Kidney (tissue), 14 donors: ENCODE results near the gene JAKMIP1. TPM values are rescaled to one million over a fixed set of nuclear protein-coding genes. Genes with fewer than 3 reads are reported as not detected.

Source experiments
- DNase-seq, 5 donors: peaks; one replicate each; pipeline ENCODE4 v3.0.0-alpha.2; 2013 to 2020
- FAIRE-seq: peaks from 2 replicates; lab custom pipeline; 2012; peaks lifted over from hg19 to GRCh38; lab: Jason Lieb, UNC
- H3K27ac ChIP-seq, 2 donors: one replicate each; pipeline ENCODE4 v1.7.0; 2013; ENCODE audit warnings: low read depth in 2 of 2, low read length in 2 of 2, inconsistent platforms in 1 of 2
- H3K27me3 ChIP-seq: one replicate; pipeline ENCODE4 v1.7.1; 2013; ENCODE audit warnings: low read length, inconsistent platforms; ENCODE audit not compliant: control insufficient read depth, insufficient read depth
- H3K36me3 ChIP-seq, 3 donors: one replicate each; pipeline versions ENCODE4 v1.7.0 to v1.7.1; 2013; ENCODE audit warnings: low read length in 3 of 3, control low read depth in 1 of 3, inconsistent platforms in 1 of 3; ENCODE audit not compliant: insufficient read depth in 3 of 3, control insufficient read depth in 2 of 3
- H3K4me1 ChIP-seq, 3 donors: one replicate each; pipeline versions ENCODE4 v1.7.0 to v1.7.1; 2013; ENCODE audit warnings: low read length in 3 of 3, inconsistent platforms in 1 of 3, low read depth in 1 of 3; ENCODE audit not compliant: control insufficient read depth in 2 of 3, insufficient read depth in 2 of 3
- H3K4me3 ChIP-seq, 3 donors: one replicate each; pipeline versions ENCODE4 v1.7.0 to v1.8.1; 2013; ENCODE audit warnings: low read length in 3 of 3, control low read depth in 1 of 3, inconsistent platforms in 1 of 3
- H3K9ac ChIP-seq, 3 donors: one replicate each; pipeline versions ENCODE4 v1.7.0 to v1.7.1; 2013; ENCODE audit warnings: low read length in 3 of 3, control low read depth in 1 of 3, inconsistent platforms in 1 of 3
- H3K9me3 ChIP-seq, 3 donors: one replicate each; pipeline versions ENCODE4 v1.7.0 to v1.7.1; 2013; ENCODE audit warnings: low read length in 3 of 3, control low read depth in 1 of 3, inconsistent platforms in 1 of 3; ENCODE audit not compliant: control insufficient read depth in 2 of 3, insufficient read depth in 1 of 3
- CTCF ChIP-seq: IDR thresholded peaks from 3 replicates; pipeline ENCODE4 v1.5.1; 2012; ENCODE audit warnings: mild to moderate bottlenecking, moderate library complexity, borderline replicate concordance; ENCODE audit not compliant: insufficient read depth; ENCODE audit errors: extremely low read depth
- intact Hi-C: fragments of 100-400 bp; cut with DNase I; formaldehyde crosslinking; loops from one replicate; pipeline ENCODE4 v1.11.1; 2022
- polyA plus RNA-seq: library from polyadenylated mRNA; stranded (reverse); fragments of 350-450 nt; fragmentation: Illumina TruSeq; extraction: RNeasy Lipid Tissue Mini Kit (QIAGEN cat#74804); gene quantifications from one replicate; pipeline ENCODE4 v1.2.3, GENCODE V29; 2014; ENCODE audit warnings: low read depth, low replicate concordance; ENCODE audit not compliant: insufficient read depth
- total RNA-seq: library from RNA; stranded (reverse); fragmentation: NEBNext Ultra II Directional; extraction: Animal tissue kit (Norgen Biotek cat#: 25700); gene quantifications from one replicate; pipeline ENCODE4 v1.2.1, GENCODE V29; 2021
- donor health status: control.
- donor health status: control.
- donor health status: control.
- donor health status: control.
- donor health status: control.
- donor health status: DM: yes; HTN: yes; CAD: no.
- donor health status: Normal renal cell carcinoma (clear cell type).

Gene JAKMIP1
- total and polyA plus RNA-seq, 2 donors from 2014 or later, result 0.69 TPM; not detected in 1

GRCh38 chr4:6207602-6208001 lies 7.3 kb upstream of the JAKMIP1 start:
- H3K9me3 ChIP-seq, result no peaks in the 10 kb centered on the region
- H3K4me1 ChIP-seq, result no peaks in the 10 kb centered on the region
- no peak for FAIRE-seq
- peak in 1 of 5 donors; percentile 14 for DNase-seq
- H3K36me3 ChIP-seq, result no peaks in the 10 kb centered on the region
- no peak overlapping the region for H3K4me3 ChIP-seq
- no peak overlapping the region for H3K27ac ChIP-seq
- H3K9ac ChIP-seq, result no peak overlapping the region
- intact Hi-C loops, result no loop called here
- no peaks in the 10 kb centered on the region for H3K27me3 ChIP-seq
- TF ChIP-seq CTCF, result no peak

DNA sequence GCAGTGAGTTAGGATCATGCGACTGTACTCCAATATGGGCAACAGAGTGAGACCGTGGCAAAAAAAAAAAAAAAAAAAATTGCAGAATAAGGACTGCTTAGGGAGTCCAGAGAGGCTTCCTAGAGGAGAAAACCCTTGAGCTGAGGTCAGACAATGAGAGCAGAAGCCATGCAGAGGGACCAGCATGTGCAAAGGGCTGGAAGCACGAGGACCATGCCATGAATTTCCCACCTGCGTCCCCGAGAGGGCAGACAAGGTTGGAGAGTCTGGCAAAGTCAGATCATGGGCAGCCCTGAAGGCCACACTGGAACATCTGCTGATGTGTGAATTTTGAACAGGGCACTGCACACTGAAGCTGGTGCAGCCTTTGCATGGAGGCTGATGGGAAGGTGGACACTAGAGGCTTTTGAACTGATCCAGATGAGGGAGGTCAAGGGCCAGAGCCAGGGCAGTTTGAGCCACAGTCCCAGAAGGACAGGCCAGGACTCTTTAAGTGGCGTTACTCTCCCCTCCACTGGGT lies 6.5 kb upstream of the JAKMIP1 start:
- intact Hi-C loops, result no loop called here
- Histone ChIP-seq H3K27ac (no peak overlapping the region), H3K4me3 (no peak overlapping the region), H3K36me3 (no peaks in the 10 kb centered on the region), H3K27me3 (no peaks in the 10 kb centered on the region), H3K9ac (no peak overlapping the region), H3K9me3 (no peaks in the 10 kb centered on the region), H3K4me1 (no peaks in the 10 kb centered on the region)
- no peak for TF ChIP-seq CTCF
- FAIRE-seq (no peak), DNase-seq (peak in 1 of 5 donors; percentile 37)

DNA sequence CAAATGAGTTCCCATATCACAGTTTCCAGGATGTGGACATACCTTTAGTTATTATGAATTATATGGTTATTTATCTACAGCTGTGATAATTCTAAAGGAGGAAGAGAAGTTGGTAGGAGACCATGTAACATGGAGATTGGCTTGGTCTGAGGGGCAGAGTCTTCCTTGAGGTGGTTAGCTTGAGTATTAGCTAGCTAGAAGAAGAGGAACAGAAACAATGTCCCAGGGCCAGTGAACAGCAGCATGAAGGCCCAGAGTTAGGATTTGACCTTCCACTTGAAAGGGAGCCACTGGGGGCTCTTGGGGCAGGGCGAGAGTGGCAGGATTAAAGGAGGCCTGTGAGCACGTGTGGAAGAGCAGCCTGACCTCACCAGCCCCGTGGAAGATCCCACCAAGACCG lies 5.6 kb upstream of the JAKMIP1 start:
- FAIRE-seq (no peak), DNase-seq (no peak)
- no peaks in the 10 kb centered on the region for H3K4me1 ChIP-seq
- no peak overlapping the region for H3K27ac ChIP-seq
- H3K9ac ChIP-seq, result no peak overlapping the region
- H3K9me3 ChIP-seq, result peaks cover 0 to 6% (median 0%) of the 10 kb centered on the region in 3 donors
- H3K27me3 ChIP-seq, result no peaks in the 10 kb centered on the region
- H3K4me3 ChIP-seq, result no peak overlapping the region
- intact Hi-C loops, result no loop called here
- no peak for TF ChIP-seq CTCF
- H3K36me3 ChIP-seq, result no peaks in the 10 kb centered on the region

GRCh38 chr4:6205567-6205931 lies 5.2 kb upstream of the JAKMIP1 start:
- Histone ChIP-seq H3K27me3 (no peaks in the 10 kb centered on the region), H3K9me3 (peaks cover 0 to 6% (median 0%) of the 10 kb centered on the region in 3 donors), H3K27ac (no peak overlapping the region), H3K4me3 (no peak overlapping the region), H3K36me3 (no peaks in the 10 kb centered on the region), H3K4me1 (no peaks in the 10 kb centered on the region), H3K9ac (no peak overlapping the region)
- no peak for FAIRE-seq
- no peak for TF ChIP-seq CTCF
- DNase-seq, result peak in 1 of 5 donors; percentile 17
- intact Hi-C loops, result no loop called here
